Measurements from ENCODE around the gene HSPA4.
"Not testable (repeated sequence)": the region's sequence is repeated elsewhere in the genome, so short reads cannot be mapped to it uniquely, and the experiment has no call there.

The HSPA4 gene

DNA sequence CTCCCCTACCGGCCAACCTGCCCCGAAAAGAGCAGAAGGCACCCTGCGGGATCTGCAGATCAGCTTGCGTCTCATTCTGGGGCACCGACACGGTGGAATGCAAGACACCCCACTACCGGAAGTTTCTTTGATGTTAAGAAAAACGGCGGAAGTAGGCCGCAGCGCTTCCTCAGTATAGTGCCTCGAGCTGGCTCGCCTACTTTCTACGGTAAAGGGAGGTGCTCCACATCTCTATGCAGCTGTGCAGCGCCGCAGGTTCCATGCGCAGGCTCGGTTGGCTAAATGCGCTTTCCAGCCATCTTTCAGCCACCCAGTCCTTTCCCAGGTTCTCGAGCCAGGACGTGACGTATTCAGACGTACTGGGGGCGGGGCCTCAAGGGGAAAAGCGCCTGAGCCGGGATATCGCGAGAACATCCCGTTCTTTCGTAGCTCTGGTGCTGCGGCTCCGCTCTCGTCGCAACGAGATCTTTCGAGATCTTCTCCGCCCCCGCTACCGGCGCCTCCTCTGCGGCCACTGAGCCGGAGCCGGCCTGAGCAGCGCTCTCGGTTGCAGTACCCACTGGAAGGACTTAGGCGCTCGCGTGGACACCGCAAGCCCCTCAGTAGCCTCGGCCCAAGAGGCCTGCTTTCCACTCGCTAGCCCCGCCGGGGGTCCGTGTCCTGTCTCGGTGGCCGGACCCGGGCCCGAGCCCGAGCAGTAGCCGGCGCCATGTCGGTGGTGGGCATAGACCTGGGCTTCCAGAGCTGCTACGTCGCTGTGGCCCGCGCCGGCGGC lies at the start of gene HSPA4:
Gene HSPA4 (plus strand): TSS at position 472 of the 775 bp plus-strand sequence. CDS start 238 bp downstream, at position 710.
- DNase-seq, result peak; percentile 84

- DNase-seq, result no peak
Measured at GRCh38 chr5:133006653-133007052, 45.2 kb upstream of the HSPA4 start.

- DNase-seq, result not testable (repeated sequence)
Measured at GRCh38 chr5:133008455-133008854, 43.4 kb upstream of the HSPA4 start.

DNA sequence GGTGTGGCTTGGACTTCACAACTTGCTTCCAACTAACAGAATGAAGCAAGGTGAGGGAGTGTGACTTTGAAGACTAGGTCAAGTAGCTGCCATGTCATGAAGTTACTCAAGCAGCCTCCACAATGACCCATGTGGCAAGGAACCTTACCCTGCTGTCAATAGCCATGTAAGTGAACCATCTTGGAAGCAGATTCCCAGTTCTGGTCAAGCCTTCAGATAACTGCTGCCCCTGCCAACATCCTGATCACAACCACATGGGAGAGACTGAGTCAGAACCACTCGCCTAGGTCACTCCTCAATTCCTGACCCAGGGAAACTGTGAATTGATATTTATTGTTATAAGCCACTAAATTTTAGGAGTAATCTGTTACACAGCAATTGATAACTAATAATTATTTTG lies 36.3 kb upstream of the HSPA4 start:
- DNase-seq, result no peak

DNA sequence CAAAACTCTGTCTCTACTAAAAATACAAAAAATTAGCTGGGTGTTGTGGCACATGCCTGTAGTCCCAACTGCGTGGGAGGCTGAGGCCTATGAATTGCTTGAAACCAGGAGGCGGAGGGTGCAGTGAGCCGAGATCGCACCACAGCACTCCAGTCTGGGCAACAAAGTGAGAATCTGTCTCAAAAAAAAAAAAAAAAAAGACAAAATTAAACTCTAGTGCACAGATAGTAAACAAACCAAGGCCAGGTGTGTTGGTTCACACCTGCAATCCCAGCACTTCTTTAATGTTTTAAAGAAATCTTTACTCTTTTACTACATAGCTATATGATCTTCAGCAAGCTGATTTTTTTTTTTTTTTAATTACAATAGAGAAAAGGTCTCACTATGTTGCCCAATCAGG lies 33.8 kb upstream of the HSPA4 start:
- DNase-seq, result no peak

DNA sequence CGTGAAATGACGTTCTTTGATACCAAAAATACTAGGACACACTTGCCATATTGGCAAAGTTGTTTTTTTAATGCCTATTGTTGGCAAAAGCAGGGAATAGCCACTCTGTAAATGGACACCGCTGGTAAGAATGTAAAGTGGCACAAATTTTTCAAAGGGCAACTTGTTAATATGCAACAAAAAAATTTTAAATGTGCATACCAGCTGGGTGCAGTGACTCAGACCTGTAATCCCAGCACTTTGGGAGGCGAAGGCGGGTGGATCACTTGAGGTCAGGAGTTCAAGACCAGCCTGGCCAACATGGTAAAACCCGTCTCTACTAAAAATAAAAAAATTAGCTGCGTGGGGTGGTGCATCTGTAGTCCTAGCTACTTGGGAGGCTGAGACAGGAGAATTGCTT lies 32.3 kb upstream of the HSPA4 start:
- DNase-seq, result not testable (repeated sequence)

DNA sequence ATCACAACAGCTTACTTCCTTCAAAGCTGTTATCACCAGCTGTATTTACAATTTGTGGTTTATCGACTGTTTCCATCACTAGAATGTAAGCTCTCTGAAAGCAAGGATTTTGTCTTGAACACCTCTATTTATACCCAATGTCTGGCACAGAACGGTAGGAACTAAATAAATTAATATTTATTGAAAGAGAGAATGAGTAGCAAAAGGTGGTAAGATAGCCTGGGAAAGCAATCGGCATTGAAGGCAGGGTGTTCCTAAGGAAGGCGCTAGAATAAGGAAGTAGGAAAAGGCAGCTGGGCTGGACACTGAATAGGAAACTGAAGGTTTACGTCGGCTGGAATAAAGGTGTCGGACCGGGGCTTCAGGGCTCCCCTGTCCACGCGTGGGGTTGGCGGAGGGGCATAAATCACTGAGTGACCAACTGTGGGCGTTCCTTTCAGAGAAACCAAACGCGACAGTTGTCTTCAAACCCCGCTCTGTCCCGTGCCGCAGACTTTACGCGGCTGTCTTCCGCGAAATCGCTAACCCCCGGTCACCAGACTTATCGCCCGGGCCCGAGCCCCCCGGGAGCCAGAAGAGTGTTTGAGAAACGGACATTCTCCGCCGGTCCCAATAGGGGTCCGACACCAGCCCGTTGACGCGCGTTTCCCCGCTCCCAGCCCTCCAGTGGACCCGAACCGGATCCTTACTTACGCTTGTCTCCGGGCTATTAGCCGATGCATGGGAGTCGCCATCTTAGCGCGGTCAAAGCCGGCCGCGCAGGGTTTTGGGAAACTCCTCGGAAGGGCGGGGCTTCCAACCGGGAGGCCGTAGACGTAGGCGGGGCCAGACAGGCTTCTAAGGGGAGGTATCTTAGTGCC lies 25.8 kb upstream of the HSPA4 start, which contains the start of gene ZCCHC10:
Gene ZCCHC10 (minus strand): TSS at position 746 of the 860 bp plus-strand sequence. CDS start 12 bp downstream, at position 734.
- DNase-seq, result peak; percentile 45

GRCh38 chr5:133026664-133027153 lies 25.1 kb upstream of the HSPA4 start:
- no peak for DNase-seq

DNA sequence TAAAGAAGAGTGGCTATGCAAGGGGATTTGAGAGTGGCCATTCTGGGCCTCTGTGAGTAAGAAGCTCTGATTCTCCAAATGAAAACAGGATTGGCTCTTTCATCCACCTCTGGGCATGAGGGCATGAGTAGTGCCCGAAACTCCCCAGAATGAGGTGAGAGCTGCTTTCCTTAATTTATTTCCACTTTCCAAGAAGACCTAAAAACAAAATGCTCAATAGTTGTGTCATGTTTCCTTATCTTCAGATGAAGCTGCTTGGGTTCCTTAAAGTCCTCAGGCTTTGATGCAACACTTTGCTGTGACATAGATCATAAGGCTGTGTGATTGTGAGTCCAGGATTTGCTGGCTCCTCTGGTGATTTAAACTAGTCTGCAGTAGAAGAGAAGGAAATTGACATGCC lies 22.4 kb upstream of the HSPA4 start:
- DNase-seq, result no peak

GRCh38 chr5:133030343-133031005 lies 21.3 kb upstream of the HSPA4 start:
- DNase-seq, result no peak

GRCh38 chr5:133032852-133033742 lies 18.7 kb upstream of the HSPA4 start:
- DNase-seq, result no peak

- DNase-seq, result no peak
Measured at GRCh38 chr5:133034064-133034463, 17.7 kb upstream of the HSPA4 start.

GRCh38 chr5:133035224-133035623 lies 16.6 kb upstream of the HSPA4 start:
- DNase-seq, result no peak

DNA sequence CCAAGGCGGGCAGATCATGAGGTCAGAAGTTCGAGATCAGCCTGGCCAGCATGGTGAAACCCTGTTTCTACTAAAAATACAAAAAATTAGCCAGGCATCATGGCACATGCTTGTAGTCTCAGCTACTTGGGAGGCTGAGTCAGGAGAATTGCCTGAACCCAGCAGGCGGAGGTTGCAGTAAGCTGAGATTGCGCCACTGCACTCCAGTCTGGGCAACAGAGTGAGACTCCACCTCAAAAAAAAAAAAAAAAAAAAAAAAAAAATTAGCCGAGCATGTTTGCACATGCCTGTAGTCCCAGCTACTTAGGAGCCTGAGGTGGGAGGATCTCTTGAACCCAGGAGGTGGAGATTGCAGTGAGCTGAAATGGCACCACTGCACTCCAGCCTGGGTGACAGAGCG lies 15.1 kb upstream of the HSPA4 start:
- DNase-seq, result not testable (repeated sequence)

DNA sequence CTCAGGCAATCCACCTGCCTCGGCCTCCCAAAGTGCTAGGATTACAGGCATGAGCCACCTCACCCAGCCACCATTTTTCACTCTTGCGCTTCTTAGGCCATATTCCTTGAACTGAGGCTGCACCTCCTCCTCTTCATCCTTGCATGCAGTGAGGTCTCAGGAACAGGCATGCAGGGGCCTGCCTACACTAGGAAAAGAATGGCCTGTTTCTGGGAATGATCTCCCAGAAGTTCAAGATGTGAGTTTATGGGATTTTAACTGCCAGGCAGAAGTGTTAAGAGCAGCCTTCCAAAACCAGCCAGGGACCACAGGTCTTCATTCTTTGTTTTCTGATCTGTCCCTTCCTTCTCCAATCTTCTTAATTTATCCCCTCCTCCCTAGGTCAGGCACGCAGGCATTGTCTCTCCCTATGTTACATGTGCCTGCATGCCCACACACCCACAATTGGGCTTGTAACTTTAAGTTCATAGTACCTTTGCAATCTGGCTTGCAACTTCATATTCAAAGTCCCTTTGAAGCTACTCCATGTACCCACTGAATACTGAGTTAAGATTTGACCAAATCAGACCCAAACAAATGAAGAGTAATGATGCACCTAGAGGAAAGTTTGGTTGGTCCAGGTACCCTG lies 10.5 kb upstream of the HSPA4 start:
- no peak for DNase-seq

- no peak for DNase-seq
Measured at GRCh38 chr5:133041910-133042309, 9.9 kb upstream of the HSPA4 start.

- DNase-seq, result not testable (repeated sequence)
Measured at GRCh38 chr5:133046560-133046959, 5.3 kb upstream of the HSPA4 start.

DNA sequence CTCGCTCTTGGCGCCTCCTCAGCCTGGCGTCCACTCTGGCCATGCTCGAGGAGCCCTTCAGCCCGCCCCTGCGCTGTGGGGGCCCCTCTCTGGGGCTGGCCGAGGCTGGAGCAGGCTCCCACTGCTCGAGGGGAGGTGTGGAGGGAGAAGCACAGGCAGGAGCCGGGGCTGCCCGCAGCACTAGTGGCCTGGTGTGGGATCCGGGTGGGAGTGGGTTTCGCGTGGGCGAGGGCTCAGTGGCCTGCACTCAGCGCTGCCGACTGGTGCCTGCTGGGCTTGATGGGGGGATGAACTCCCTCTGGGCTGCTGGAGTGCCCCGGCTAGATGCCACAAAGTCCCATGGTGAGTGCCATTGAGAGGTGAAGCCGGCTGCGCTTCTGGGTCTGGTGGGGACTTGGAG lies 4.4 kb upstream of the HSPA4 start:
- DNase-seq, result no peak

DNA sequence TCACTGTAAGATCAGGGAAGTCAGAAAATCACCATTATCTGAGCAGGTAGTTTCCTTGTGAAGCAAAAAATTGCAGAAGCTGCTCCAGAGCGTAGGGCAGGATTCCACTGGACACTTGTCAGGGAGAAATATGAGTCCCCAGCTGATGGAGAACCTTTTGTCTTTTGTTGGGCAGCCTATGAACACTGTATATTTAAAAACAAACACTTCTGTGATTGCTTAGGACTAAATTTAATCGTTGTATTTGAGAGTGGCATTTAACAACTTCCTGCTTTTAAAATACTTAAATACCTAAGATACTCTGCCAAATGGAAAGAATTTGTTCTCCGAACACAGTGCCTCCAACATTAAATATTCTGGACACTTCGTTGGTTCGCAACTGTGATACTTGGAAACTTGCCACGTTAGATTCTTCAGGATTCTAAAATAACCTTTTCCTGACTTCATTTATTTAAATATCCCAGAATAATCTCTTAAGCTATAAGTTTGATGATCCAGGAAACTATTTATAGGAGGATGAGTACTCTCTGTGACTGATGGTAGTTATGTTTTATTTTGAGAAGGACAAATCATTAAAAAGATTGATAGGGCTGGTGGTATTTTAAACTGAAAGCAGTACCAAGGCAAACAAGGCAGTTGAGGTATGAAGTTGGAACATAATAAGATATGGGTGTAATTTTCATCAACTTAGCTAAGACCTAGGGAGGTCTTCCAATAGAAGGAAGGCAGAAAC lies 2.7 kb upstream of the HSPA4 start:
- no peak for DNase-seq

DNA sequence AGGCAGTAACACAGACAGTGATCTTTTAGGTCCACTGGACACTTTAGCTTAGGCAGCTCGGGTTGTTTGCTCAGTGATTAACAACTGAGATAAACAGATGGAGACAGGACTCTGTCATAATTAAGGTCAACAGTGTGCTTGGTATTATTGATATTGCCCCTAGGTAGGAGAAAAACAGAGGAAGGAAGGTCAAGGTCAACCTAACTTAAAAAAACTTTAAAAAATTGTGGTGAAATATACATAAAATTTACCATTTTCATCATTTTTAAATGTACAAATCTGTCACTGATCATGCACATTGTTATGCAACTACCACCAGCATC lies 2.1 kb upstream of the HSPA4 start:
- DNase-seq, result no peak

DNA sequence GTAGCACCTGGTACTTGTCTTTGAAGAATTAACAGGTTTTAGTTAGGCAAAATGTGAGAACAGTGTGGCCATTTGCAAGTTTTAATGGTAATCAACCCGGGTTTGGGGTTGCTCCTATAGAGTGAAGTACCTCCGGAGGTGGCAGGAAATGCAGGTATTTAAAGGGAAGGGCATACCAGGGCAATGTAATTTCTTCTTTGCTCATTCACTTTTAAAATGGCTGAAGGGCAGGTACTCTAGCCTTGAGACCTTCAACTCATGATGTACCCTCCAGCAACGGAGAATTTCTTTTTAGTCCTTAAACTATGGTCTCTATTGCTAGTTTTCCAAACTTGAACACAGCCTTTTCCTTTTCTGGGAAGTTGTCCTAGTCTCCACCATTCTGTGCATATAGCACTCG lies 1.3 kb upstream of the HSPA4 start:
- no peak for DNase-seq

All from NCI-H524 treated with DMSO at 0.1 percent for 48 hours (cell line).